Measurements from ENCODE around the gene PYDC1. TPM values are rescaled to one million over a fixed set of nuclear protein-coding genes. Genes with fewer than 3 reads are reported as not detected.

Gene PYDC1
- total and polyA plus RNA-seq, 2 donors (not counting 3 experiments of a cell fraction or from before 2014, with no cell fraction given): not detected

GRCh38 chr16:31229501-31229900 lies 12.6 kb upstream of the PYDC1 start:
- Histone ChIP-seq H3K9me1 (replicated peaks; ENCODE audit: control insufficient read depth, extremely low read depth, insufficient read depth, low read length) (no peaks in the 10 kb centered on the region), H3K9ac (replicated peaks; ENCODE audit: extremely low read depth, insufficient read depth, low read length) (no peak overlapping the region), H3K4me3 (replicated peaks in 1 of 3; ENCODE audit: insufficient read depth in 1 of 3, low read depth in 1 of 3, low read length in 3 of 3) (no peak overlapping the region), H3K27ac (ENCODE audit: insufficient read depth, low read depth, low read length) (no peak overlapping the region), H3K79me2 (ENCODE audit: control insufficient read depth, insufficient read depth, low read length) (no peaks in the 10 kb centered on the region), H4K20me1 (replicated peaks; ENCODE audit: control insufficient read depth, extremely low read depth, insufficient read depth, low read length) (no peaks in the 10 kb centered on the region), H3K27me3 (ENCODE audit: control insufficient read depth in 2 of 2, insufficient read depth in 2 of 2, low read length in 2 of 2) (no peaks in the 10 kb centered on the region), H2AFZ (ENCODE audit: low read depth, low read length) (no peak overlapping the region), H3K4me1 (ENCODE audit: control insufficient read depth, extremely low read depth, insufficient read depth, low read length) (no peaks in the 10 kb centered on the region), H3K9me3 (replicated peaks; ENCODE audit: control insufficient read depth, insufficient read depth, low read length) (no peaks in the 10 kb centered on the region), H3K36me3 (ENCODE audit: control insufficient read depth in 2 of 2, extremely low read depth in 1 of 2, insufficient read depth in 2 of 2, low read length in 2 of 2) (no peaks in the 10 kb centered on the region), H3K4me2 (ENCODE audit: insufficient read depth, low read length) (no peak overlapping the region)
- TF ChIP-seq JUN (IDR thresholded peaks at IDR 0.05; ENCODE audit: borderline replicate concordance, insufficient read depth, insufficient read length, low read depth) (no peak), FOS (IDR thresholded peaks at IDR 0.05; ENCODE audit: borderline replicate concordance, insufficient read depth, low read length) (no peak), EZH2 (IDR thresholded peaks at IDR 0.05; ENCODE audit: borderline replicate concordance, low read depth, low read length, severe bottlenecking) (no peak), MAX (IDR thresholded peaks at IDR 0.05; ENCODE audit: insufficient read depth, insufficient read length) (no peak), GATA2 (IDR thresholded peaks at IDR 0.05; ENCODE audit: insufficient read depth, insufficient read length, low read depth, low read length) (no peak), MYC (IDR thresholded peaks at IDR 0.05; ENCODE audit: low read depth, low read length) (no peak), POLR2AphosphoS5 (IDR thresholded peaks at IDR 0.05; ENCODE audit: insufficient read depth, low read depth, low read length) (no peak), CTCF (IDR thresholded peaks at IDR 0.05; ENCODE audit: extremely low read depth in 1 of 2, insufficient read depth in 1 of 2, low read depth in 1 of 2, low read length in 2 of 2) (no peak), POLR2A (IDR thresholded peaks at IDR 0.05; ENCODE audit: low read depth, low read length) (no peak)
- no TSS peak for BruUV-seq (replicated peaks)
- no peak for DNase-seq (ENCODE audit: low read depth, low spot score)
- ChIA-PET POLR2A (no interaction called here), CTCF (no interaction called here)
- no peak for FAIRE-seq
- dilution Hi-C loops (cut with MboI; ENCODE audit: extremely low pct_ligation_motif_present, low sequenced_read_pairs) (no loop called here), intact Hi-C loops (cut with micrococcal nuclease) (no loop called here)
